Esophagus muscularis mucosa (tissue), 3 donors: ENCODE measurements around the gene FXYD6.

Experiments used
- CTCF ChIP-seq, 3 experiments: fragments of 200-600 bp in 2 of 3; fragments of 450-650 bp in 1 of 3; sonication (generic) in 2 of 3; IDR thresholded peaks; one replicate each; pipeline ENCODE4 v1.5.1; 2017 to 2019; ENCODE audit warnings: antibody characterized with exemption in 3 of 3, mild to moderate bottlenecking in 2 of 3, moderate library complexity in 1 of 3
- POLR2A ChIP-seq: fragments of 450-650 bp; IDR thresholded peaks from one replicate; pipeline ENCODE4 v1.6.1; 2017; ENCODE audit warnings: antibody characterized with exemption, moderate library complexity, mild to moderate bottlenecking, low read depth
- POLR2AphosphoS5 ChIP-seq, 2 donors: sonication (generic); formaldehyde crosslinking; IDR thresholded peaks; one replicate each; pipeline ENCODE4 v1.6.1; 2017; ENCODE audit warnings: antibody characterized with exemption in 2 of 2

- TF ChIP-seq CTCF (IDR thresholded peaks at IDR 0.05) (peak in 2 of 3 experiments; percentile 31 to 41), POLR2AphosphoS5 (IDR thresholded peaks at IDR 0.05) (no peak), POLR2A (no peak)
Observed at GRCh38 chr11:117819096-117820040, 57.1 kb downstream of the FXYD6 start.
